Left hindlimb (tissue), 1 donor: Measurements from ENCODE around the gene RAB3IL1.

Source experiments
- DNase-seq: peaks from one replicate; pipeline ENCODE4 v3.0.0-alpha.2; 2018

RAB3IL1 gene

DNA sequence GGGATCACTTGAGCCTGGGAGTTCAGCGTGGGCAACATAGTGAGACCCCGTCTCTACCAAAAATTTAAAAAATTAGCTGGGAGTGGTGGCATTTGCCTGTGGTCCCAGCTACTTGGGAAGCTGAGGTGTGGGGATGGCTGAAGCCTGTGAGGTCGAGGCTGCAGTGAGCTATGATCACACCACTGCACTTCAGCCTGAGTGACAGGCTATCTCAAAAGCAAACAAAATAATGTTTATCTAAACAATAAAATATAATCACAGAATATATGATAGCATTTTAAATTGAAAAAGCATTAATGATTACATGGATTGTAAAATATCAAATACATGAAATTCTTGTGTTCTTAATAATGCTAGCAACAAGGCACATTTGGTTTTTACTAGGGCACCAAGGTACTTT, 35.5 kb upstream of the RAB3IL1 start:
- DNase-seq, result no peak

- no peak for DNase-seq
Measured at GRCh38 chr11:61951484-61952135, 34.2 kb upstream of the RAB3IL1 start.

- DNase-seq, result no peak
Measured at GRCh38 chr11:61950035-61950547, 32.7 kb upstream of the RAB3IL1 start, which contains the start of gene BEST1. Gene BEST1 (plus strand): TSS chr11:61950351. CDS start chr11:61951807, 1,456 bp downstream.

GRCh38 chr11:61949169-61950034, 32.0 kb upstream of the RAB3IL1 start:
- peak; percentile 70 for DNase-seq

DNA sequence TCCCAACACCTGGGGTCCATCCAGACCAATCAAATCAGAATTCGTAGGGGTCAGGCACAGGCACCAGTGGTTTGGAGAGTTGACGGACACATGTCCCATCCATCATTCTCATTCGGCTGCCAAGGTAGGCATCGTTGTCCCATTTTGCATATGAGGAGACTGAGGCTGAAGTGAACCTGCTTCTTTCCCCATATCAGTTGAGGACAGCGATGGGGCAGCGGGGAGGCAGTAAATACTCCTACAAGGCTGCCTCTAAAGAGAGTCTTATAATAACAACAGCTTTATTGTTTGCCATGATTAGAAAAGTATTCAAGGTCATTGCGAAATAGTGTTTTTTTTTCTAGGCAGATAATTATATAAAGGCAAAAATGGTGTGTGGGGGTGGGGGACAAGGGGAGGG, 31.1 kb upstream of the RAB3IL1 start:
- no peak for DNase-seq

DNA sequence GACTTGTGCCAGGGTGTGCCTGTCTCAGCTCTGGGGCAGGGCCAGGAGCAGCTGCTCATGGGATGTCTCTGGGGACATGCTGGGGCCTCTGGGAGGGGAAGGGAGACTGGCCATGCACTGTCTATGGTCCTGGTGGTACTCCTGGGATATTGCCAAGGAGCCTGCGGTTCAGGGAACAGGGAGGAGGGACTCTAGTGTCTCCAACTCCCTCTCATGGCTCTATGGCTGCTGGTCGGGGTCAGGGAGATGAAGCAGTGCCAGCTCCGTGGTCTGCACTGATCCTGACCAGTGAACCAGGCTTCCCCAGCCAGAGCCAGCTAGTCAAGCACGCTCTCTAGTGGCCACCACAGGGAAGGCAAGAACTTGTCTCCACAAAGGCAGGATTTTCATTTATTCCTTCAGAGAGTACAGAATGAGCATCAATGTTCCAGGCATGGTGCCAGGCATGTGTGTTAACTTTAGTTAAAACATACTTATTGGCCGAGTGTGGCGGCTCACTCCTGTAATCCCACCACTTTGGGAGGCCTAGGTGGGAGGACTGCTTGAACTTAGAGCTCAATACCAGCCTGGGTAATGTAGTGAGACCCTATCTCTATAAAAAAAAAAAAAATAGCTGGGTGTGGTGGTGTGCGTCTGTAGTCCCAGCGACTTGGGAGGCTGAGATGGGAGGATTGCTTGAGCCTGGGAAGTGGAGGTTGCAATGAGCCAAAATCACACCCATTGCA, 30.3 kb upstream of the RAB3IL1 start:
- peak; percentile 92 for DNase-seq

- no peak for DNase-seq
Measured at GRCh38 chr11:61946894-61947293, 29.5 kb upstream of the RAB3IL1 start.

DNA sequence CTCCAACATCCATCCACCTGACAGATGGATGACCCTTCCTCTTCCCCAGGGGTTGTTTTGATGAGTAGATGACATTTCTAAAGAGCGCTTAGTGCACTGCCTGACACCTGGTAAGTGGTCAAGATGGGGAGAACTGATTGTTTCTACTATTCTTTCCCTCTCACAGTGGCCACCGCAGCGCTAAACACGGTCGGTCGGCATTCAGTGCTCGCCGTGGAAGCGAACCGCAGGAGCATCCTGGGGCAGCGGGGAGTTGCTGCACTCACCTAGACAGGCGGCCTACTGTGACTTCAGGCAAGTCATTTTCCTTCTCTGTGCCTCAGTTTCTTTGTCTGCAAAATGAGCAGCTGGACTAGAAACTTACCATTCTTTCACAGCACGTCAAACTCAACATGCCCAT, 27.8 kb upstream of the RAB3IL1 start:
- DNase-seq, result no peak

- DNase-seq, result no peak
Measured at GRCh38 chr11:61940466-61940865, 23.1 kb upstream of the RAB3IL1 start.

DNA sequence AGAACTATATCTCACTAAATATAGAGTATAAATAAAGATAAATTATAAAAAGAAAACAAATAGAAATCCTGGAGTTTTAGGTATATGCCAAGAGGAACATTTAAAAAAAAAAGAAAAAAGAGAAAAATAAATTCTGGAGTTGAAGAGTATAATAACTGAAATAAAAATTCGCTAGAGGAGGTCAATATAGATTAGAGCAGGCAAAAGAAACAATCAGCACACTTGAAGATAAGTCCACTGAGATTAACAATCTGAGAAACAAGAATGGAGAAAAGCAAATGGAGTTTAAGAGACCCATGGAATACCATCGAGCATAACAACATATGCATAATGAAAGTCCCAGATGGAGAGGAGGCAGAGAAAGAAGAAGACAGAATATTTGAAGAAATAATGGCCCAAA, 18.5 kb upstream of the RAB3IL1 start:
- no peak for DNase-seq

GRCh38 chr11:61930933-61931332, 13.6 kb upstream of the RAB3IL1 start:
- no peak for DNase-seq

DNA sequence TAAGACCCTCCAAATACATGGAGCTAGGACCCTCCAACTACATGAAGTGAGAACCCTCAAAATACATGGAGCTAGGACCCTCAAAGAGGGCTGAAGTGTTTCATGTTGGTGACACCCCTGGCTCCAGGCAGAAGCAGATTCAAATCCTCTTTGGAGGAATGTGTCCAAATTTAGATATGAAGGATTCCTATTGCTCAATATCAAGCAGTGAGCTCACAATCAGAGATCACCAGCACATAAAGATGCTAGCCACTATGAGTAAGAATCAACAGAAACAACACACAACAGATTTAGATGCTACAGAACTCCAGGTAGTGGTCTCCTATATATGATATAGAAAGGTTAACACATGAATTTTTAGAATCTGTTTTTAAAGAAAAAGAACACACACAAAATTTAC, 11.2 kb upstream of the RAB3IL1 start:
- no peak for DNase-seq

- DNase-seq, result no peak
Measured at GRCh38 chr11:61927501-61927900, 10.1 kb upstream of the RAB3IL1 start.

GRCh38 chr11:61926235-61926634, 8.9 kb upstream of the RAB3IL1 start:
- no peak for DNase-seq

- DNase-seq, result no peak
Measured at GRCh38 chr11:61925736-61926135, 8.4 kb upstream of the RAB3IL1 start.

GRCh38 chr11:61924064-61924455, 6.7 kb upstream of the RAB3IL1 start:
- no peak for DNase-seq

DNA sequence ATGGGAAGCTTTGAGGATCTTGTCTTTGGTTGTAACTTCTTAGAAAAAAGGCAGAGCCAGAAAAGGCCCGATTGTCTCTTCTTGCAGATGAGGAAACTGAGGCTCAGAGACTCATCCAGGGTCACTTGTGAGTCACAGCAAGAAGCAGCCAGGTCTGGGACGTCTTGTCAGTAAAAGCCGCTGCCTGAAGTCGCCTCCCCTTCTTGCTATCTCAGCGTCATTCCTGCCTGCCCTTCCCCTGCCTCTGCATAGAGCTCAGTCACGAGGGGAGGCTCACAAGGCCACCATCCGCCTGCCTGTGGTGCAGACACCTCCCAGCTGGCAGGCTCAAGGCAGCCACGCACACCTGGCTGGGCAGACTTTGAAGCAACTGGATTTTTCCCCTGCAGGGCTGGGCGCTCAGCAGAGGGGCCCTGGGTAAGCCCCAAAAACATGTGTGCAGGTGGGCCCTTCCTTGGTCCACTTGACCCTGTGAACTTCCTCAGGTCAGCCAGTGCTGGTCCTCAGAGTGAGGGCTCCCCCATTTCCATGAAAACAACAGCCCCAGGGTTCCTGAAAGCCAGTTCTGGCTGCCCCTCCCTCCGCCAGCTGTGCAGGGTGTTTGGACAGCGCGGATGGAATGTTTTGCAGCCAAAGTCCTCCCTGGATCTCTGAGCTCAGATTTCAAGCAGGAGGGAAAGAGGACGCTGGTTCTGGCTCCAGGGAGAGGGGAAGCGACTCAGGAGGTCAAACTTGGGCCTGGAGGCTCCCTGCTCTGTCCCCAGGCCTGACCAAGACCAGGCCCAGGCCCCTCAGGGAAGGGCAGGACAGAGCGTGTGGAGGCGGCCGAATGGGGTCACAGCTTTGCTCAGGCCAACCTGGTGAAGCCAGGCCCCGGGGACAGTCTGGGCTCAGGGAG, 6.0 kb upstream of the RAB3IL1 start:
- DNase-seq, result peak; percentile 92

DNA sequence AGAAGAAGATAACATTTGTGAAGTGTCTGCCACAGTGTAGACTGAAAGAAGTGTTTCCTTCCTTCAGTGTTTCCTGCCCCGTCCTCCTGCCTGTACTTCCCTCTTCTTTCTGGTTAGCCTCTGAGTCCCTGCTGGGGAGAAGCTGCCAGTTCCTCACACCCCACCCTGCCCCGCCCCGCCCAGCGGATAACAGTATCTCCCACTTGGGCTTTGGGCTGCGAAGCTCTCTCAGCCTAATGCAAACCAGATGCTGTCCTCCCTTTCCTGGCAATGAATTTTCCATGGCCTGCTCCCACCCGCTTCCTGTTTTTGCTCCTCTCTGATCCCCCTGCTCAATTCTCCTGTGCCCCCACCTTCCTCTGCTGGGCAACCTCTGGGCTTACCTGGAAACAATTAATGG, 5.2 kb upstream of the RAB3IL1 start:
- DNase-seq, result peak; percentile 95

DNA sequence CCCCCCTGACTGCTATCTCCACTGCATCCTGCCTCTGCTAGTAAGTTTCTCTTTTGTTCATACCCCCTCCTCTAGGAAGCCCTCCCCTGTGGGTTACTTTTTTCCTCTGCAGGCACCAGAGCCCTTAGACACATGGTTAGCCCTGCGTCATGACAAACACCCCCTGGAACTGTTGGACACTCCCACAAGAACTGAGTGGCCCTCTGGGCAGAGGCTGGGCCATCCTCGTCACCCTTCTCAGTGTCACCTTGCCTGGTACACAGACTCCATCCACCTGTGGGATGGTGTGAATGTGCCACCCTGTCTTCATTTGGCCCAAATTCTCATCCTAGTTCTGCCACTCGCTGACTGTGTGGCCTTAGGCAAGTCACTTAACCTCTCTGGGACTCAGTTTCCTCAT, 4.1 kb upstream of the RAB3IL1 start:
- DNase-seq, result no peak

DNA sequence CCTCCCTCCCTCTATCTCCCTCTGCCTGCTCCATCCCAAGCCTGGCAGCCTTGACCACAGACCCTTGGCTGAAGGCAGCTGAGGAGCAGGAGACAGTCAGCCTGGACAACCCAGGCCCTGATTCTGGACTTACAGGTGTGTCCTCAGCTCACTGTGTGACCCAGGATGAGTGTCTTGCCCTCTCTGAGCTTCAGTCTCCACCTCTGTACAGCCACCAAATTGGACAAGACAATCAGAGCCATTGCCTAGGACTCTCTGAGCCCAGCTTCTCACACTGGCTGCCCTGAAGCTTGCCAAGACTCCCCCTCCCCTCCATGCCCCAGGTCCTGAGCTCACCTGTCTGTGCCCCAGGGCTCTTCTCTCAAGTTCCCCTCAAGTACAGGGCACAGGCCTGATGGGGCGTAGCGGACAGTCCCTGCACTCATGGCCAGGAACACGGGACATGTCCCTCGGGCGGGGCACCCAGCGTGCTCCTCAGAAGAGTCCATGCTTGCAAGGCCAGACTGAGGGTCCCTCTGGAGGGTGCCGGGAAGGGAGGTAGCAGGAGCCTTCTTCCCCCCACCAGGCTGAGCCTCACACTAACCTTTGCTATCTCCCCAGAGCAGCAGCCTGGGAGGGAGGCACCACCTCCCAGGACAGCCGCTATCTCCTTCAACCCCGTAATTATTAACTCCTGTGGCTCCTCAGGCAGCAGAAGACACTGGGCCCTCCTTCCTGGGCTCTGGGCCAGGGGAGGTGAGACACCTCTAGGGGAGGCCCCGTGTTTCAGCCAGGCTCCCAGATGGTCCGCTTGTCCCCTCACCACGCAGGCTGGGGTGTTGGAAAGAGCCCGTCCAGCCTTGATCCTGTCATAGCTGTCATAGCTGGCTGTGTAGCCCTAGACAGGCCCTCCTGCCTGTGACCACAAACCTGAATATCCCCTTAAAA, 2.6 kb upstream of the RAB3IL1 start:
- DNase-seq, result peak; percentile 35
